Cerebellar cortex (tissue), 1 donor: ENCODE results near the gene HNMT.
"Not testable (repeated sequence)": the region's sequence is repeated elsewhere in the genome, so short reads cannot be mapped to it uniquely, and the experiment has no call there.

ENCODE experiments used
- DNase-seq: peaks from one replicate; pipeline ENCODE4 v3.0.0-alpha.2; 2015; ENCODE audit warnings: low spot score

HNMT gene

DNA sequence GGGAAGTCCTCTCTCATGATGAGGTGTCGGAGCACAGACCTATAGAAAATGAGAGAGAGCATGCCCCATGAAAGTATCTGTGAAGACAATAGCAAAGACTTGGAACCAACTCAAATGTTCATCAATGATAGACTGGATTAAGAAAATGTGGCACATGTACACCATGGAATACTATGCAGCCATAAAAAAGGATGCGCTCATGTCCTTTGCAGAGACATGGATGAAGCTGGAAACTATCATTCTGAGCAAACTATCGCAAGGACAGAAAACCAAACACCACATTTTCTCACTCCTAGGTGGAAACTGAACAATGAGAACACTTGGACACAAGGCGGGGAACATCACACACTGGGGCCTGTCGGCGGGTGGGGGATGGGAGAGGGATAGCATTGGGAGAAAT lies 79.3 kb downstream of the HNMT start:
- not testable (repeated sequence) for DNase-seq

DNA sequence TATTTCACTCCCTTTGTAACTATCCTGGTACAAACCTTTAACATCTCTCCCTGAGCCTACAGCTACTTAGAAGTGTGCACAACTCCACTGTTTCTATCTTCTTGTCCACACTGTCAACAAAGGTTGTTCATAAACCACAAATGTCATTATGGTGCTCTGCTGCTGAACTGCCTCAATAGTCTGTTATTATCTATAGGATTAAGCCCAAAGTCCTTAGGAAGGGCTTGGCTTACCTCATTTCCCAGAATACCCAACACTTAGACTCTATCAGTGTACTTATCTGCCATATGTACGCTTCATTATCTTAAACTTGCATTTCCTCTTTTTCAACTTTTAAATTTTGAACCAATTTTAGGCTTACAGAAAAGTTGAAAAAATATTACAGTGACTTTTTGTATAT lies 94.2 kb downstream of the HNMT start:
- no peak for DNase-seq

DNA sequence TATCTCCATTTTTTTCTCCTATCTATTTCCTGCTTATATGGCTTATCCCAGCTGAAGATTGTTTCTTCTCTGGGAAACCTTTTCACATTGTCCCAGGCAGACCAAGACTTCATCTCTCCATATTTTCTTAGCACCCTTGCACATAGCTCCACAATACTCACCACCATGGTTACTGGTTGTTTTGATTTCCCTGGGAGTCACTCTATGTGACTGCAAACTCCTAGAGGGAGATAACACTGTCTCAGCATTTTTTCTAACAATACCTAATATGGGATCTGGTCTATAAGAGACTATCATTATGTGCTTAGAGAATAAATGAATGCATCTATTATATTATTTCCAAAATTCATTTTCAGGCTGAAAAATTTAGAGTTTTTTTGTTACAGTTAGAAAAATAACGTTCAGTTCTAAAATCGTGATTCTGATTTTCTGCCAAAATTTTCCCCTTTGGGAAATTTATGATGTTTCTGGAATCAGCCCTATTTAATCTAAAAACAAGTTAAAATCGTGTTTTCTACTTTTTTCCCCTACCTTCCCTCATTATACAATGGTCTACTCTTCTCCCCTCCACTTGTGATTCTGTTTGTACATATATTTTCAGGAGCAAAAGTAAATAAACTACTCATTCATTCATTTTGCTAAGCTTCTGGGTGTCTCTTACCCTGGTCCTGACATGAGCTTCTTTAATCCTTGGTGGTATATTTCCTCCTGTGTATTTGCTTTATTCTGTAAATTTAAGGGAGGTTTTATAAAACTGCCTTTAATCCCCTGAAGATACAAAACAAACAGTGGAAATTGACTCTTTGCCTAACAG lies 95.4 kb downstream of the HNMT start:
- DNase-seq = no peak

DNA sequence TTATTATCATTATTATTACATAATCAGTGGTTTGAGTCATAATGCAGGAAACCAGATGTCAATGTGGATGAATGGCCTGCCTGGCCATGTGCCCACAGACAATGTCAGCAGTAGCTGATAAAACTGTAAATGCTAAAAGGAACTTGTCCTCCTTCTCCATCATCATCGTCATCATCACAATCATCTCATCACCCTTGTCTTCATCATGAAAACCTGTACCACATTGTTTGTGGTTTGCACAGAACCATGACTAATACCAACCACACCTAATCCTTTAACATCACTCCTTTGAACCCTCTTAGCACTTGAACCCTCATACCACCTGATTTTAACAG lies 96.0 kb downstream of the HNMT start:
- DNase-seq = no peak

DNA sequence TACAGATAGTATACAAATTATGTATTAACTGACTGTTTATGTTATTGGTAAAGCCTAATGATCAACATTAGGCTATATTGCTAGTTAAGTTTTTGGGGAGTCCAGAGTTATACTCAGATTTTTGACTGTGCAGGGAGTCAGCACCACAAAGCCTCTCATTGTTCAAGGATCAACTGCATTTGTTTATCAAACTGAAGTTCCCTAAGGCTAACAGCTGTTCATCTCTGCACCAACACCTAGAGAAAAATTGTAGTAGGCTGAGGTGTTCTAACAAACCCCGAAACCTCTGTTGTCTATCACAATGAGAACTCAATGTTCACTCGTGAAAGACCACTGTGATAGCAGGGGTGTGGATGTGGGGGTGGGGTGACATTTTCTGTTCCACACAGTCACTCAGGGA lies 97.7 kb downstream of the HNMT start:
- DNase-seq = no peak

DNA sequence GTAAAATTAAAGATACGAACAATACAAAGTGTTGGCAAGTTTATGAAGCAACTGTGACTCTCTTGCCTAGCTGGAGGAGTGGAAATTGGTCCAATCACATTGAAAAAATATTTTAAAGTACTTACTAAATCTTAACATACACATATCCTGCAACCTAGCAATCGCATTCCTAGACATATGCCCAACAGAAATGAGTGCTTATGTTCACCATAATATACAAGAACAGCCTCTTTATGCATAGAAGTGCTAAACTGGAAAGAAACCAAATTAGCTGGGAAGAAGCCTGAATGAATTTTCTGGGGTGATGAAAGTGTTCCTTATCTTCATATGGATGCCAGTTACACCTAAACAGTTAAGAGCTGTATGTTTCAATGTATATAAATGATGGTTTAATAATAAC lies 98.9 kb downstream of the HNMT start:
- DNase-seq = no peak
